ENCODE measurements around the gene TNK1. TPM values are rescaled to one million over a fixed set of nuclear protein-coding genes. Genes with fewer than 3 reads are reported as not detected.

TNK1 gene
- total and polyA plus RNA-seq, 8 donors, result 4.9 to 13.8 (median 6.6) TPM

- H3K36me3 ChIP-seq, result no peaks in the 10 kb centered on the region
- no peaks in the 10 kb centered on the region for H3K4me1 ChIP-seq
- intact Hi-C loops (cut with DNase I), result no loop called here
- no peaks in the 10 kb centered on the region for H3K9me3 ChIP-seq
- no peak overlapping the region for H3K27ac ChIP-seq
- no peak overlapping the region for H3K4me3 ChIP-seq
- ATAC-seq (no peak), FAIRE-seq (no peak), DNase-seq (peak in 2 of 6 donors; percentile 36 to 71)
- WGBS, 2 donors, result 84 to 92% methylated on average over 29 of the region's 29 CpGs
- H3K27me3 ChIP-seq, result no peaks in the 10 kb centered on the region
- TF ChIP-seq CTCF (IDR thresholded peaks at IDR 0.05), result no peak
Observed at GRCh38 chr17:7426896-7427489, 46.1 kb downstream of the TNK1 start.

- 89 to 92% methylated on average over 7 of the region's 7 CpGs for WGBS, 2 donors
- intact Hi-C loops (cut with DNase I), result no loop called here
- TF ChIP-seq CTCF (IDR thresholded peaks at IDR 0.05), result no peak
- Histone ChIP-seq H3K4me1 (no peaks in the 10 kb centered on the region), H3K36me3 (no peaks in the 10 kb centered on the region), H3K27ac (no peak overlapping the region), H3K27me3 (no peaks in the 10 kb centered on the region), H3K4me3 (no peak overlapping the region), H3K9me3 (no peaks in the 10 kb centered on the region)
- ATAC-seq (no peak), FAIRE-seq (no peak), DNase-seq (no peak)
Observed at GRCh38 chr17:7427549-7427948, 46.7 kb downstream of the TNK1 start.

- no peak for DNase-seq
- Histone ChIP-seq H3K36me3 (no peaks in the 10 kb centered on the region), H3K27me3 (no peaks in the 10 kb centered on the region), H3K27ac (no peak within 1 kb of the TSS), H3K4me3 (no peak within 1 kb of the TSS), H3K9me3 (no peaks in the 10 kb centered on the region), H3K4me1 (no peaks in the 10 kb centered on the region)
- WGBS, 2 donors, result 46 to 64% methylated on average over 5 of the region's 5 CpGs
- no peak for ATAC-seq
- FAIRE-seq, result no peak
- intact Hi-C loops (cut with DNase I), result no loop called here
- TF ChIP-seq CTCF (IDR thresholded peaks at IDR 0.05), result no peak
Observed at GRCh38 chr17:7428557-7428956, 47.7 kb downstream of the TNK1 start, which contains the start of gene SPEM3. SPEM3 (plus strand) TSS chr17:7428857; CDS start chr17:7428903, 46 bp downstream.

GRCh38 chr17:7429722-7430121, 48.8 kb downstream of the TNK1 start:
- FAIRE-seq (no peak), DNase-seq (peak in 1 of 6 donors; percentile 74), ATAC-seq (no peak)
- no peaks in the 10 kb centered on the region for H3K9me3 ChIP-seq
- H3K27ac ChIP-seq, result no peak overlapping the region
- no peak for TF ChIP-seq CTCF (IDR thresholded peaks at IDR 0.05)
- H3K36me3 ChIP-seq, result no peaks in the 10 kb centered on the region
- no peaks in the 10 kb centered on the region for H3K27me3 ChIP-seq
- no peak overlapping the region for H3K4me3 ChIP-seq
- 84 to 90% methylated on average over 10 of the region's 10 CpGs for WGBS, 2 donors
- H3K4me1 ChIP-seq, result no peaks in the 10 kb centered on the region
- intact Hi-C loops (cut with DNase I), result loop anchor here in 2 of 3 donors (10.0 kb wide), 1 partner anchor 75 kb away; the partner anchor contains the start of genes KCTD11 (in 2 of the 2) and TMEM95 (in 2 of the 2)

GRCh38 chr17:7431231-7431630, 50.3 kb downstream of the TNK1 start:
- ATAC-seq, result no peak

More at GRCh38 chr17:7431231-7431630, 50.3 kb downstream of the TNK1 start:
- DNase-seq (no peak), FAIRE-seq (no peak)
- H3K4me3 ChIP-seq, result no peak overlapping the region
- TF ChIP-seq CTCF (IDR thresholded peaks at IDR 0.05), result no peak
- H3K9me3 ChIP-seq, result no peaks in the 10 kb centered on the region
- H3K27me3 ChIP-seq, result no peaks in the 10 kb centered on the region
- intact Hi-C loops (cut with DNase I), result loop anchor here in 2 of 3 donors (10.0 kb wide), 1 partner anchor 76 kb away; the partner anchor contains the start of genes KCTD11 (in 2 of the 2) and TMEM95 (in 2 of the 2)
- 84 to 94% methylated on average over 1 of the region's 1 CpG for WGBS, 2 donors
- peaks cover 0 to under 1% (median 0%) of the 10 kb centered on the region in 3 donors for H3K4me1 ChIP-seq
- no peaks in the 10 kb centered on the region for H3K36me3 ChIP-seq
- H3K27ac ChIP-seq, result no peak overlapping the region
